NCI-H1436 treated with DMSO at 0.1 percent for 48 hours (cell line): ENCODE results near the gene VOPP1.

Experiments
- DNase-seq: peaks from one replicate; lab custom pipeline; 2025; lab: John Stamatoyannopoulos, UW

VOPP1 gene

DNA sequence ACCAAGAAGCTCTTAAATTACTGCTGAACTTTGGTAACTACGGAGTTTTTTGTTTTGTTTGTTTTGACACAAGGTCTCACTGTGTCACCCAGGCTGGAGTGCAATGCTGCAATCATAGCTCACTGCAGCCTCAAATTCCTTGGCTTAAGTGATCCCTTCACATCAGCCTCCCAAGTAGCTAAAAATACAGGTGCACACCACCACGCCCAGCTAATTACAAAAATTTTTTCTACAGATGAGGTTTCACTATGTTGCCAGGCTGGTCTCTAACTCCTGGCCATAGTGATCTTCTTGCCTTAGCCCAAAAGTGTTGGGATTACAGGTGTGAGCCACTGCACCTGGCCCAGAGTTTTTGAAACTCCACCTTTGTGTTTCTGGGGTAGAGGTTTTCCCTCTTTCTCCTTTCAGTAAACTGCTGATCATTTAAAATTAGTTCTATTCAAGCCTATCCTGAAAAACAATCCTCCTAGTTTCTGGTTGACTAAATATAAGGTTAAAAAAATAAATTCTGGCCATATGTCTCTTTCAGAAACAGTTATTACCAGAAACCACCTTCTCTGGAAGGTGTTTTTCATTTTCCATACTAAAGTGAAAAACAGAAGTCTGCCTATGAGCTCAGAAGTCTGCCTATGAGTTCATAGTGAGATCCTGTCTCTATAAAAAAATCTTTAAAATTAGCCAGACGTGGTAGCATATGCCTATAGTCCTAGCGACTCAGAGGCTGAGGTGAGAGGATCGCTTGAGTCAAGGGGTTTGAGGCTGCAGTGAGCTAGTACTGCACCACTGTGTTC is 63.9 kb downstream of the VOPP1 start:
- no peak for DNase-seq

DNA sequence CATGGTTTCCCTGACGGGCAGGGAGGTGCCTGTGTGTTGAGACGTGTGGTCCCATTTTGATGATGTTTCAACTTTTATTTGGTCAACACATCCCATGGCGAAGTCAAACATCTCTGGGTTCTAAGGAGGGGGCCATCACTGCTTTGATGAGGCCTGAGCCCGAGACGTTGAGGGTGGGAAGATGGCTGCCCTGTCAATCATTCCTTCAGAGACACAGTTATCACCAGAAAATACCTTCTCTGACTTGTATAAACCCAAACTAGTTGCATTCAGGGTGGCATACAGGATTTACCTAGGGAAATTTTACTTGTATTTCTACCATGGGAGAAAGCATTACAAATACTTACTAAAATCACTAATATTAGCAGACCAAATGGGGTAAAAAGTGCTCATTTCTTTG is 64.6 kb downstream of the VOPP1 start:
- DNase-seq: no peak

DNA sequence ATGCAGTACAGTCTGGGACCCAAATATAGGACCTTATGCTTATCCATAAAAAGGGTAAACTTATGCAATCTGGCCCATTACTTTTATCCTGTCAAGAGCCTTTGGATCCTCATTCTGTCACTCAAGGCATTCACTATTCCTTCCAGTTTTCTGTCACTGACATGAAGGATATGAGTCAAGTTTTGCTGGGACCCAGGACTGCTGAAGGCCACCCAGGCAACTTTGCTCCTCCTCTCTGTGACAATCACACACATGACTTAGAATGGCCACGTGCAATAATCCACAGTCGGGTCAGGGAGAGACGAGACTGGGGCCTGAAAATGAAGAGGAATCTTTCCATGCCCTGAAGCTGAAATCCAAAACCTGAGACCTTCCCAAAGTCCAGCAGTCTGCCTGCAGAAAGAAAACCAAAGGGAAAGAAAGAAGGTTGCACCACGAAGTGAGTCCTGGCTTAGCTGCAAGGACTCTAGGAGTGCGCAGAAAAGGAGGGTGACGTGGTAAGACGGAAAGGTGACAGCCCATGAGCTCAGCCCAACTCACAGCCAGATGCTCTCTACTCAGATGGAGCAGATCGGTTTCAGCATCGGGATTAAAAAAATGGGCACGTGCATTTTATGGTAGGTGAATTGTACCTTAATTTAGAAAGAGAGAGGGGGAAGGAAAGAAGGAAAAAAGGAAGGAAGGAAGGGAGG is 67.2 kb downstream of the VOPP1 start:
- DNase-seq: no peak

DNA sequence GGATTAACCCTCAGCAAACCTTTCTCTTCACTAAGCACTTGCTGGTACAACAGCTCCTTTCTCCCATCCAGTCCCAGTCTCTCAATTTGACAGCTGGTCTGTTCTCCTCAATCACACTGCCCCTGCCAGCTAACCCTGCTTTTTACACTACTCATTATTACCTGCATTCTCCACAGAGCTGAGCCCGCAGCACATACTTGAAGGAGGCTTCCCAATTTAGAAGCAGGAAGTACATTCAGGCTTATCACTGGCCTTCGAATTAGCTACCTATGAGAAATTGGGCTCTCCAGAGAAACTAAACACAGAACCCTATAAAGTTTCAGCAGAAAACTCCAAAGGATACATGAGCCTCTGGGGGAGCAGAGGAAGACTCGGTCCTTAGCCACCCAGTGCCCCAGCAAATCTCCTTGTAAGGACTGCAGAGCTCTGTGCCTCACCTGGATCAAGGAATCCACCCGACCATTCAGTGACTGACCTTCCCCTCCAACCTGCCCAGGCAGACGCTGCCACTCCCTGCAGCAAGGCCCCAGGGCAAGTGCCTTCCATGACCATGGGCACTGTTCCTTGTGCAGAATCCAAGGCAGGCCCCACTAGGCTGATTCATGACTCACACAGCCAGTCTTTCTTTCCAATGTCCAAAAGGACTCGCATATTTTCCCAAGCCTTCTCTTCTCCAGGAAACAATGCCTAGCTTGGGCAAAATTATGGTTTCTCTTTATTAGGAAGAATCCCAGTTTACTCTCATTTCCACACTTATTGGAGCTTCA is 68.0 kb downstream of the VOPP1 start:
- DNase-seq: no peak

DNA sequence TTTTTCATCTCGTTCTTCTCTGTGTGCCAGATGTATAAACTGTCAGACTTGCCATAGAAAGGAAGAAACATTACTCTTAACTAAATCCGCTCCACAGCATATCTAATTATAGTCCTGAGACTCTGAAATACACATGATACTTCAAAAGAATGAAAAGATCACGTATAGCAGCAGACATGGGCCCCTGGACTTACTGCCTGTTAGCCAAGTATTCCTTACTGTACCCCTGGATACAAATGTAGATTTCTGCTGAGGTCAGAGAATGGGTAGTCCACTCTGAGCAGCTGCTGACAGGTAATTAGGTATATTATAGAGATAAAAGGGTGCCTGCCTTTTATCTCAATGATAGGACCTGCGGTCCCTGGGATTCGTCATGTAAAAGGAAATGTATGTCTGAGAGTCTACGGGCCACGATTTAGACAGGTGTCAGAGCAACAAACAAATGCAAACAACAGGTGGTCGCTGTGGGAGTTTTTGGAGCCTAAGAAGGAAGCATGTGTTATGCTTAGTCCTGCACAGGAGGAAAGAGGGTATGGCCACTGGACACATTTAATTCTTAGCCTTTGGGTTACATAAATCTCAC is 69.4 kb downstream of the VOPP1 start:
- DNase-seq: no peak

DNA sequence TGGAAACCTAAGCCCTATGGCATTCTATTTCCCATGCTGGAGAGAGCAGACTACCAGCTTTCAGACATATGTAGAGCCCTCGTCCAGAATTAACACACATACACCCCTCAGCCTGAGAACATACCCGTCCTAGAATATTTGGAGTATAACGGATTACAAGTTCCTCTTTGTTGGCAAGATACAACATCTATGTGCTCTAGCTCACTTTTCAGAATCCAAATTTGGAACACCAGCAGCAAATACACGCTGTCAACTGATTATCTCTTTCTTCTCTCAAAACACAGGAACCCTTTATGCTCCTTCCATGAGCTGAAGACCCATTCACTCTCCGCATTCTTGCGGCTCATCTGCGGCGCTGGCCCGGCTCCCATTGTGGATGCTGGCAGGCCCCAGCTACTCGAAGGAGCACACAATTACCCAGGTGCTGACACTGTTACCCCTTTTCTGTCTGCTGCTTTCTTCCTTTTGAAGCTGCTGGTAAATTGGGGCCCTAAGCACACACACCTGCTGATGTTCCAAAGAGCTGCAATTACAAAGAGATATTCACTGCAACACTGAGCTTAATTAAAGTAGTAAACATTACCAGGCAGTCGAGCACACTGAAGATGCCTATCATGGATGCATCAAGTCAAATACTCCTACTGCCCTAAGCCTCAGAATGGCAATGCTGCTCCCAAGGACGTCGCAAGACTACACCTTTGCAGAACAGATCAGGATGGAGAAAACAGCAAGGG is 70.0 kb downstream of the VOPP1 start:
- DNase-seq: peak; percentile 76

DNA sequence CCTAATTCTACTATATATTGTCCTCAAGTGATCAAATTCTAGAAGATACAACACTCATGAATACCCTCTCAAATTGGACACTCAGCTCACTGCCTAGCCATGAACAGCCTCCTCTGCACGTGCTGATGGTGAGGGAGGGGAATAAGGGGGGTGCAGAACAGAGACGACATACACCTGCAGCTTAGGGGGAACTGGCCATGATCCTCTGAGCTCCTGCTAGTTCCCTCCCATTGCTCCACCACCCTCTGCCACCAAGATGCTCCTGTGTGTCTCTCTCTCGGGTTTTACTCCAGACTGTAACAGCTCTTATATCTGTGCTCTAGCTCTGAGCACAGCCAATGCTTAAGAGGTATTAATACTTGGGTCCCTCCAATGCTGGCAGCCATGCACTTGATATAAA is 70.7 kb downstream of the VOPP1 start:
- no peak for DNase-seq

DNA sequence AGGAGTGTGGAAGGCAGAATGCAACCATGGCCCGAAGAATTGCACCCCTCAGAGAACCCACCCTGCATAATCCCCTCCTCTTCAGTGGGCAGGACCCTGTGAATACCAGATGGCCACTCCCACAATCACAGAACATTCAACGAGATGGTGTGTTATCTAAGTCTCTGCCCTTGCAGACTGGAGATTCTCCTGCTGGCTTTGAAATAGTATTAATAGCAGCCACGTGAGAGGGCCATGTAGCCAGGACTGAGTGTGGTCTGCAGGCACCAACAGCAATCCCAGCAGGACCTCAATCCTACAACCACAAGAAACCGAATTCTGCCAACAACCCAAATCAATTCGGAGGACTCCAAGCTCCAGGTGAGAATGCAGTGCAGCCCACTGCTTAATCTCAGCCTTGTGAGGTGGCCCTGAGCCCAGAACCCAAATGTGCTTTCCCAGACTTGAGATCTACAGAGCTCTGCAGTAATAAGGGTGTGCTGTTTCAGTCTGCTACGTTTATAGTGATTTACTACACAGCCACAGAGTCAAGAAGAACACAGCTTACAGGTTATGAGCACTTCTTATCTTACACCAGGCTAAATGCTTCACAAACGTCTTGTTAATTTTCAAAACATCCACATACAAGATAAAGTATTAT is 72.1 kb downstream of the VOPP1 start:
- DNase-seq: no peak

DNA sequence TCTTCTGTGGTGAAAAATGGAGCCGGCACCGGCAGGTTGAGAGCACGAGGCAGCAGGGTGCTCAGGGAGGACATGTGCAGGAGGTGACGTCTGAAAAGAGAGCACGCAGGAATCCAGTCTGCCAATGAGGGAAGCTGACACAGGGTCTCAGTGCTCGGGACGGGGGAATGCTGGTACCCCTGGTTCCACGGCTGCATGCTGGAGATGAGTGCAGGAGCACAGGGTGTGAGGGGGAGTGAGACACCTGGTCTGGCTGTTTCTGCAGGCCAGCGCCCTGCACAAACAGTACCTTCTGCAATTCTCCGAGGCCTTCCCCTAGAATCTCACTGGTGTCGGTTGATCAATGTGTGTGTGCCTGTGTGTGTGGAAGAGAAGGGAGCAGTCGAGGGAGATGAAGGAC is 72.7 kb downstream of the VOPP1 start:
- DNase-seq: no peak

DNA sequence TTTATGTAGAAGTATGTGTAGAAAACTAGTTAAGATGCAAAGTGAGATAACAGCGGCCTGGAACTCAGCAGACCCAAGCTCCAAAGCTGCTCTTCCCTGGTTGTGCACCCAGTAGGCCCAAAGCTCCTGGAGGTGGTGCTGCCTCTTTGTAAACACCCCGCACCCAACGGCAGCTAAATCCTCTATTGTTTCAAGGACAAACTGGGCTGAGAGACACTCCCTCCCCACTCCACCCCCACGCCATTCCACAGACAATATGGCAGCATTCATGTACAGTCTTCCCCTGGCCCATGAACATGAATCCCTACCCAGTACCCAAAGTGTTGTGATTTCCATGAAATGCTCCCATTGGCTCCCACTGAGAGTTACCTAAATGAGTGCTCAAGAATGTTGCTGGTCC is 73.5 kb downstream of the VOPP1 start:
- DNase-seq: no peak

DNA sequence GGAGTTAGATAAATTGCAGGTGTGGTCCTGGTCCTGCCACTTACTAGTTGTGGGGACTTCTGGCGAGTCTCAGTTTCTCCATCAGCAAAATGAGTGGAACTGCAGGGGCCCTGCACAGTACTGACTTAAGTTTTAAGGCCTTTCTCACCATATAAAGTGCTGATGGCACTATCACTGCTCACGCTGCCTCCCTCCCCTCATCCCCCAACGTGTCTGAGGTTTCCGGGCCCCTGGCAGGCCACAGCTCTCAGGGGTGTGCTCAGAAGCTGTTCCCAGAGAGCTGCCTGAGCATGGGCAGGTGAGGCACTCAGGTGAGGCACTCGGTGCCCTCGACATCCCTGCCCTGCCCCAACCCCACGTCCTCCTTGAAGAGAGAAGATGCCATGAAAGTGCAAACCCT is 74.2 kb downstream of the VOPP1 start:
- DNase-seq: no peak

DNA sequence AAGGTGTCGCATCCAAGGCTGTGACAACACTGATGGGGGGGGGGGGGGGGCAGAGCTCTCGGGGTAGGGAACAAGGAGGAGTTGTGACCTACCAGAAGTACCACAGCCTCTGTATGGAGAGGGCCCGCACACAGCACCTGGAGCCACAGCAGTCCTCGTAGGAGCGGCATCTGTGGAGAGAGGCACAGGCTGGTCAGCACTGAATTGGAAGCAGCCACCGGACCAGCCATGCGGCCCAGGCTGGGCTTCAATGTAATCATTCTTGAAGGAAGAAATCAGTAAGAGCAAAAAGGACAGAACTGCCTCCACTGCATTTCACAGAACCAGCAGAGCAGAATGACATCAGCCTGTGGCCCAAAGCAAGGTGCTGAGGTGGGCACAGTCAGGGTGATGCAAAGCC is 74.8 kb downstream of the VOPP1 start:
- no peak for DNase-seq

DNA sequence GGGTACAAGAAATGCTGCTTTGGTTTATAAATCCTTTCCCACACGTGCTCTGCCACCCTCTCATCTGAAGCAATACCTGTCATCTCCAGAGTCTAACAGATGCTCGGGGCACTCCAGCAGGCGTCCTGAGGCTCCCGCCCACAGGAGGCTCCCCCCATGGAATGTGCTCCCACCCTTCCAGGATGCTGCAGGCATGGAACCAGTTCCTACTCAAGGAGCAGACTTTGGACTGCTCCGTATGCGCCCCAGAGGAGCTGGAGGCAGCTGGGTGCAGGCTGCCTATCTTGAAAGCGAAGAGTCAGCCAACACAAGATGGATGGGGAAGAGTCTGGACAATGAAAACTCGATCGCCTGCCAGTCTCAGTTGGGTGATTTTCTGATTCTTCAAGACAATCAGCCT is 75.4 kb downstream of the VOPP1 start:
- DNase-seq: no peak

DNA sequence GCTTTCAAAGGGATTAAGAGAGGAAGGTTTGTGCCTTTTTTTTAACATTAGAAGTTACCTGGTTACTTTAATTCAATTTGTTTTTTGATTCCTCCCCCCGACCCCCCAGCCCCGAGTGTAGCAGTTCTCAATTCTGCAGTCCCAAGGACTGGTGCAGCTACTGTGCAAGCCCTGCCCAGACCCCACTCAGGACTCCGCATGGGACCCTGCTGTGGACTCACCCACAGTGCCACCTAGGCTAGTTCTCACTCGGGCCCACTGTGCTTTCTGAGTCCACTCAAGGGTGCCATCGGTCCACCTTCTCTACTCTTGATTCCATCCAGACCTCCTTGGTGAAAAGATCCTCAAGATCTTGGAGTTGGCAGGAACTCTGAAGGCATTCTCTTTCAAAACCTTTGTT is 77.4 kb downstream of the VOPP1 start:
- DNase-seq: no peak

DNA sequence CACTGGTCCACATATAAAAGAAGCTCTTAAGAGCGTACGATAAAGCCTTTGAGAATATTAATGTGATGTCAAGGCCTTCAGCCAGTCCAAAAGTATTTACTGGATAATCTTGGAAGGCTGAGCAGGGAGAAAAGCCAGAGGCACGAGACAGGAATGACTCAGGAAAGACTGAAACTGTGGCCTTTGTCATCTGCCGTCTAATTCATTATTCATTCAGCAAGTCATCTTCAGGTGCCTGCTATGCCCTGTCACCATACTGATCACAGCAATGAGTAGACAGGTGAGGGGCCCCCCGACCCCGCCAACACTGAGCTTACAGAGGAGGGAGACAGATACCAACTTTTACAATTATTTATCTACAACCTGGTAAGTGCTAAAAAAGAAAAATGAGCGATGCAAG is 78.9 kb downstream of the VOPP1 start:
- no peak for DNase-seq

DNA sequence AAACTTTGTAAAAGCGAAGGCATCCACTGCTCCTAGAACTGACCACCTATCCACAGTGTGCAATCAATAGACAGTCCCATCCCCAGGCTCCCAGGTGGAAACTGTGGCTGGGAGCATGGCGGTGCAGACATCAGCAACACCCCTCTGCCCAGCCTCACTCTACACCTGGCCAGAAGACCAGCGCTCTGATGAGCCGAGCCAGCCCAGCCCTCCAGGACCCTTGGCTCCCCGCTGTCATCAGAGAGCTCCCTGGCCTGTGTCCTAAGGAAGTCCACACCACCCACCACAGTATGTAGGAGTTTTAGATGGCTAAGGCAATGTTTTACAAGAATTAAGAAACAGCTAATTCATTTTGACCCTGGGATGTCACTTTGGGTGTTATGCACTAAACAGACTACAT is 81.0 kb downstream of the VOPP1 start:
- DNase-seq: no peak

DNA sequence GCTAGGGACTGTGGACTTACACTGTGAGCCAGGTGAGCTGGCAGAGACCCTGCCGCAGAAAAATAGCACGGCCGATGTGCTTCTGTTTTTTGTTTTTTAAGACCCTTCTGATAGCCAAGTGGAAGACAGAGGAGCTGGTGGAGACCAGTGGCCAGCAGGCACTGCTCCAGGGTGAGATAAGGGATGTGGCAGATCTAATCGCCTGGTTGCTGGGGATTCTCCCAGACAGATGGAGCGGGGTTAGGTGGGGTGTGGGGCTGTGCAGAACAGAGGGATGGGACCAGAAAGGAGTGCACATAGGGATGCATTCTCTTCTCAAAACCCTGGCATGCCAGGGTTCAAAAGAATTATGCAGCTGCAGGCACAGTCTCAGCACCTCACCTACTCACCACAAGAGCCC is 82.2 kb downstream of the VOPP1 start:
- no peak for DNase-seq

DNA sequence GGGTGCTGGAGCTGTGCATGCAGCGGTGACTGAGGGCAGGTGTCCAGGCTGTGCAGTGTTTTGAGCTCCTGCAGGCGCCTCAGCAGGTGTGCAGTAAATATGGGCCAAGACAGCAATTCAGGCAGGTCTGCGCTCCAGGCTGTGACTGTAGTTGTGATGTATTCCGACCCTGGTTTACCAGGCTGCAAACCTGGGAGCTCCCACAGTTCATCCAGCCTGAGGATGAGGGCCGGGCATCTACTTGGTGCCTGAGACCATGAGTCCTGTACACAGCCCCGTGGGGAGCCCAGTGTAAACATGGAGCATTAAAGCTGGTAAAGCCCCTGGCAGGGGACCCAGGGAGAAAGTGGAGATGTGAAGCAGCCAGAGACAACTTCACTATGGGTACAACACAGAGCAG is 82.8 kb downstream of the VOPP1 start:
- no peak for DNase-seq

DNA sequence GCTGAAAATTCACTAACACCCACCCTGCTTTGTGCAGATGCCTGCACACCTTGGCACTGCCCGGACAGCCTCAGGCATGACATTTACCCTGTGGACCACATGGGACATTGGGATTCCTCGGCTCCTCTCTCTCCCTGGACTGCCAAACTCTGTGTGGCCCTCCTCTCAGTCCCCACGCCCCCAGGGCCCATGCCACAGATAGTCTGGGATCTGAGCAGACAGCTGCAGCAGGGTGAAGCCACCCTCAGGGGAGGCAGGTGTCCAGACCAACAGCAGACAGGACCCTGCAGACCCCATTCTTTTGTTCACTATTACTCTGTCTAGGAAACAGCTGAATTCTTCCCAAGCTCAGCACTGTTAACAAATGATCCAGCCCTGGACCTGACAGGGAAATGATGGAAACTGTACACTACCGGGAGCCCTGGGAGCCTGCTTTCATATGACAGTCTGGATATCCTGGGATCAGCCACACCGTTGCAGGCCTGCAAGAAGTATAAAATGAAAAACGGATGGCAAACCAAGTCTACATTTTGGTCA is 83.4 kb downstream of the VOPP1 start:
- no peak for DNase-seq

DNA sequence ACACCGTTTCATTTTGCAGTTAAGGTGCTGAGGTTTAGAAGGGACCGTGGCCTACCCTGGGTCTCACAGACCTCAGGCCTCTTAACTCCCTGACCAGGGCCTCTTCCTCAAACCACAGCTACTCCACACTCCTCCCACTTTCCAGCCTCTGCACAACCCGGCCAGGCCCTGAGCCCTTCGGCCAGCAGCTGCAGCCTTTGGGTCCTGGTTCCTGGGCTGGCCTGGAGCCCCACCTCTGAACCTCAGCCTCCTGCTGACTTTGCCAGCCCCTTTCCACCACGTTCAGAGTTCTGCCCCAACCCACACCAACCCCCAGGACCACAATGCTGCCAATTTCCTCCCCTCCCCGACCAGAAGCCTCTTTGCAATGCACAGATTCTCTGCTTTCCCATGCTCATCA is 84.1 kb downstream of the VOPP1 start:
- no peak for DNase-seq

DNA sequence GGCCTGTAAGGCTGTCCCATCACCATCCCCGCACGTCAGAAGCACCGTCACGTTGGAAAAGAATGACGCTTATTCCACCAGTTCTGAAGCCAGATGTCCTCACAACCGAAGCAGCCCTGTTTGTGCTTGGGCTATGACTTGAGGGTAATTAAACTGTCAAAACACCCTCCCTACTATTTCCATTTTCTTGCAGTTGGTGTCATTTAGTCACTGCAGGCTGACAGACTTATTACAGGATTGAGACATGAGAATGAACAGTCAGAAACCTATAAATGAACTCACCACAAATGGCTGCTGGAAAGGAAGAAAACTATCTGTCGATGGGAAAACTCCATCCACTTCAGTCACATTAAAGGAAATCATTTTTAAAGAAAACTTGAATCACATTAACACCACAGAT is 85.3 kb downstream of the VOPP1 start:
- DNase-seq: no peak
